Liver (tissue), 3 donors: ENCODE results near the gene FER.
"Not testable (repeated sequence)": the region's sequence is repeated elsewhere in the genome, so short reads cannot be mapped to it uniquely, and the experiment has no call there.

ENCODE experiments used
- CTCF ChIP-seq: fragments of 150-350 bp; IDR thresholded peaks from 2 replicates; pipeline ENCODE4 v1.5.1; 2017; ENCODE audit warnings: improper control_type of control experiment, low read depth, low read length; ENCODE audit not compliant: missing input control
- EGR1 ChIP-seq, 2 donors: IDR thresholded peaks; 2 replicates each; pipeline ENCODE4 v1.6.1; 2016 to 2018; ENCODE audit warnings: antibody characterized with exemption in 2 of 2, low read depth in 2 of 2
- FOXA1 ChIP-seq: IDR thresholded peaks from 2 replicates; pipeline ENCODE4 v1.6.1; 2016; ENCODE audit warnings: antibody characterized with exemption
- GABPA ChIP-seq, 2 donors: IDR thresholded peaks in 1 of 2; conservative IDR thresholded peaks in 1 of 2; 2 replicates each; pipeline ENCODE4 v1.6.1; 2016; ENCODE audit warnings: antibody characterized with exemption in 2 of 2, mild to moderate bottlenecking in 1 of 2, moderate library complexity in 1 of 2
- NR2F2 ChIP-seq: IDR thresholded peaks from 2 replicates; pipeline ENCODE4 v1.6.1; 2016; ENCODE audit warnings: antibody characterized with exemption
- RAD21 ChIP-seq, 2 donors: IDR thresholded peaks; 2 replicates each; pipeline ENCODE4 v1.6.1; 2016; ENCODE audit warnings: antibody characterized with exemption in 2 of 2, mild to moderate bottlenecking in 2 of 2
- RXRA ChIP-seq, 2 donors: IDR thresholded peaks; 2 replicates each; pipeline ENCODE4 v1.6.1; 2017 to 2018; ENCODE audit warnings: antibody characterized with exemption in 2 of 2, mild to moderate bottlenecking in 1 of 2
- SP1 ChIP-seq: IDR thresholded peaks from 2 replicates; pipeline ENCODE4 v1.6.1; 2018; ENCODE audit warnings: antibody characterized with exemption, mild to moderate bottlenecking
- YY1 ChIP-seq: IDR thresholded peaks from 2 replicates; pipeline ENCODE4 v1.6.1; 2016; ENCODE audit warnings: antibody characterized with exemption, mild to moderate bottlenecking
- ZBTB33 ChIP-seq: IDR thresholded peaks from 2 replicates; pipeline ENCODE4 v1.6.1; 2016; ENCODE audit warnings: antibody characterized with exemption
- donor health status: healthy.
- donor health status: healthy.

- not testable (repeated sequence) for TF ChIP-seq CTCF; SP1; EGR1 (IDR thresholded peaks at IDR 0.05; ENCODE audit: low read depth in 2 of 2); RAD21 (IDR thresholded peaks at IDR 0.05); NR2F2; GABPA (IDR thresholded peaks at IDR 0.05 in 1 of 2, conservative IDR thresholded peaks at IDR 0.05 in 1 of 2); ZBTB33; RXRA (IDR thresholded peaks at IDR 0.05); YY1; FOXA1
These were observed 46.7 kb downstream of the FER start for GRCh38 chr5:108794349-108794748.
